Erythroblast (primary cell): Measurements from ENCODE around the gene FIZ1.

Source experiments
- GATA1 ChIP-seq: IDR thresholded peaks from 2 replicates; pipeline ENCODE4 v1.6.1; 2011; ENCODE audit warnings: low read depth, mild to moderate bottlenecking, control low read depth, low read length, moderate library complexity
- POLR2A ChIP-seq: IDR thresholded peaks from 2 replicates; pipeline ENCODE4 v1.6.1; 2011; ENCODE audit warnings: mild to moderate bottlenecking, low read length

DNA sequence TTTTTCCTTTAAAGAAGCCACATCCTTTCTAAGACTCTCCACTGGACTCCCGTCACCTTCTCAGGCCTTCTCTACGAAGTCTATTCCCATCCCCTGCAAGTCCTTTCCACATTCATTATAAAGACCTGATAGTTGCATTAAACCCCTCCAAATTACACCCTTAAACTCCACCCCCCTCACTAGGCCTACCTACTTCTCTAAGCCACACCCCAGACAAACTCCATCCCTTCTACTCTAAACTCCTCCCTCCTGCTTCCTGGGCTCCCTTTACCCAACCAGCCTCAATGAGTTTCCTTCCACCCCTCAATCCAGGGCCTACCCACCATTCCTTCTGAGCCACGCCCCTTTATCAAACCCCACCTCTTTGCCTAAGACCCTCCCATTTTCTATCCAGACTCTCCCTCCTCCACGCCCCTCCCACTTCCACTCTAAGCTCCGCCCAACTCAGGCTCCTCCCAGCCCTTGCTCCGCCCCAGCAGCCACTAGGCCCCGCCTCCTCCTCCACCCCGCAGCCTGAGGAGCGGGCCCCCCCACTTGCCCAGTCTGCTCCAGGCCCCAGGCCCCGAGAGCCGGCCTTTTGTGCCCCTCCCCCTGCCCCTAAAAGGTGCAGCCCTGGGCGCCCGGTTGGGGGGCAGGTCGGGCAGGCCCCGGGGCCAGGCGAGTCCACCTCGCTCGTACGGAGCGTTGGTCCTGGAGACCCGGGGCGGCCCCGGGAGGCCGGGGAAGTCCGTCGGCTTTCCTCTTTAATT, 424 bp downstream of the FIZ1 start:
- TF ChIP-seq POLR2A: no peak
- no peak for TF ChIP-seq GATA1
